PC-9 (cell line): ENCODE results near the gene MAP3K4. TPM values are rescaled to one million over a fixed set of nuclear protein-coding genes. Genes with fewer than 3 reads are reported as not detected.

Experiments used
- BruUV-seq: library from RNA; stranded (reverse); fragments of 400-500 nt; replicated peaks from 2 replicates; lab custom pipeline; 2021; lab: Mats Ljungman, UMichigan
- CTCF ChIA-PET: fragments of 300-600 bp; sonication (Branson Sonifier 250); formaldehyde crosslinking; loops from one replicate; lab custom pipeline; 2022; ENCODE audit warnings: antibody characterized with exemption; lab: Charles Lee
- POLR2A ChIA-PET: fragments of 300-600 bp; sonication (Branson Sonifier 250); formaldehyde crosslinking; loops from one replicate; lab custom pipeline; 2022; ENCODE audit warnings: antibody characterized with exemption; ENCODE audit not compliant: unreplicated experiment; lab: Charles Lee
- DNase-seq, 2 experiments: peaks; one replicate each; pipeline versions ENCODE4 v3.0.0 to v3.0.0-alpha.2; 2015 to 2022; ENCODE audit warnings: mixed read lengths in 1 of 2
- H2AFZ ChIP-seq: fragments of 200-600 bp; sonication (generic); 2 replicates; pipeline ENCODE4 v1.8.1; 2017; ENCODE audit warnings: antibody characterized with exemption
- H3F3A ChIP-seq: fragments of 200-600 bp; sonication (generic); 2 replicates; pipeline ENCODE4 v1.8.1; 2017; ENCODE audit warnings: antibody characterized with exemption, mild to moderate bottlenecking, low read depth; ENCODE audit not compliant: insufficient read depth
- H3K27ac ChIP-seq: fragments of 200-600 bp; sonication (generic); 2 replicates; pipeline ENCODE4 v1.6.1; 2016; ENCODE audit warnings: mixed run types
- H3K27me3 ChIP-seq: fragments of 200-600 bp; sonication (generic); 2 replicates; pipeline ENCODE4 v1.6.1; 2016; ENCODE audit warnings: low read depth, mixed run types; ENCODE audit not compliant: insufficient read depth
- H3K36me3 ChIP-seq: fragments of 200-600 bp; sonication (generic); 2 replicates; pipeline ENCODE4 v1.6.1; 2016; ENCODE audit warnings: low read depth, mixed run types
- H3K4me1 ChIP-seq: fragments of 200-600 bp; sonication (generic); replicated peaks from 2 replicates; pipeline ENCODE4 v1.6.1; 2016; ENCODE audit warnings: mixed run types; ENCODE audit not compliant: insufficient read depth
- H3K4me2 ChIP-seq: fragments of 200-600 bp; sonication (generic); 2 replicates; pipeline ENCODE4 v1.6.1; 2017; ENCODE audit warnings: mixed run types
- H3K4me3 ChIP-seq: fragments of 200-600 bp; sonication (generic); 2 replicates; pipeline ENCODE4 v1.6.1; 2016; ENCODE audit warnings: mixed run types
- H3K79me2 ChIP-seq: fragments of 200-600 bp; sonication (generic); 2 replicates; pipeline ENCODE4 v1.6.1; 2017; ENCODE audit warnings: low read depth, mixed run types
- H3K9me2 ChIP-seq: fragments of 200-600 bp; sonication (generic); 2 replicates; pipeline ENCODE4 v1.8.1; 2017; ENCODE audit warnings: mild to moderate bottlenecking; ENCODE audit not compliant: insufficient read depth
- H3K9me3 ChIP-seq: fragments of 200-600 bp; sonication (generic); 2 replicates; pipeline ENCODE4 v1.8.1; 2016; ENCODE audit warnings: low read depth; ENCODE audit not compliant: insufficient read depth
- H4K20me1 ChIP-seq: fragments of 200-600 bp; sonication (generic); 2 replicates; pipeline ENCODE4 v1.8.1; 2017; ENCODE audit not compliant: insufficient read depth
- CTCF ChIP-seq: fragments of 200-600 bp; sonication (generic); conservative IDR thresholded peaks from 2 replicates; pipeline ENCODE4 v1.6.1; 2017; ENCODE audit warnings: mixed run types, antibody characterized with exemption, mild to moderate bottlenecking, moderate library complexity
- EZH2 ChIP-seq: fragments of 200-600 bp; sonication (generic); IDR thresholded peaks from 2 replicates; pipeline ENCODE4 v1.8.0; 2017; ENCODE audit warnings: antibody characterized with exemption, low read depth
- intact Hi-C: fragments of 100-400 bp; cut with micrococcal nuclease; formaldehyde crosslinking; loops from one replicate; pipeline ENCODE4 v1.10.0; 2022; ENCODE audit not compliant: unreplicated experiment
- total RNA-seq: library from RNA; stranded (reverse); gene quantifications from 2 replicates; pipeline ENCODE4 v1.2.3, GENCODE V29; 2021

The MAP3K4 gene
- total RNA-seq, 1 experiment from 2014 or later, result 13.0 TPM

GRCh38 chr6:161053103-161053502 lies 61.5 kb downstream of the MAP3K4 start:
- Histone ChIP-seq H3K36me3 (no peaks in the 10 kb centered on the region), H3K27me3 (no peaks in the 10 kb centered on the region), H3K4me3 (no peak overlapping the region), H3K9me2 (no peaks in the 10 kb centered on the region), H2AFZ (no peak overlapping the region), H3F3A (no peaks in the 10 kb centered on the region), H3K79me2 (no peaks in the 10 kb centered on the region), H3K4me2 (no peak overlapping the region), H3K4me1 (no peaks in the 10 kb centered on the region), H3K9me3 (no peaks in the 10 kb centered on the region), H4K20me1 (no peaks in the 10 kb centered on the region), H3K27ac (no peak overlapping the region)
- intact Hi-C loops, result no loop called here
- no TSS peak for BruUV-seq
- POLR2A ChIA-PET, result no interaction called here
- CTCF ChIA-PET, result no interaction called here
- no peak for DNase-seq
- TF ChIP-seq CTCF (no peak), EZH2 (no peak)

GRCh38 chr6:161054876-161055275 lies 63.3 kb downstream of the MAP3K4 start:
- no peaks in the 10 kb centered on the region for H4K20me1 ChIP-seq
- TF ChIP-seq EZH2, result no peak
- no peak for TF ChIP-seq CTCF
- DNase-seq, result no peak
- no peaks in the 10 kb centered on the region for H3K9me3 ChIP-seq
- intact Hi-C loops, result no loop called here
- no TSS peak for BruUV-seq
- no peaks in the 10 kb centered on the region for H3K36me3 ChIP-seq
- POLR2A ChIA-PET, result no interaction called here
- H3K4me1 ChIP-seq, result no peaks in the 10 kb centered on the region
- H2AFZ ChIP-seq, result no peak overlapping the region
- H3K9me2 ChIP-seq, result no peaks in the 10 kb centered on the region
- H3K4me3 ChIP-seq, result no peak overlapping the region
- H3K27ac ChIP-seq, result no peak overlapping the region
- CTCF ChIA-PET, result no interaction called here
- H3K4me2 ChIP-seq, result no peak overlapping the region
- no peaks in the 10 kb centered on the region for H3K79me2 ChIP-seq
- H3F3A ChIP-seq, result no peaks in the 10 kb centered on the region
- no peaks in the 10 kb centered on the region for H3K27me3 ChIP-seq

- ChIA-PET CTCF (no interaction called here), POLR2A (no interaction called here)
- Histone ChIP-seq H3K4me3 (no peak overlapping the region), H3K36me3 (no peaks in the 10 kb centered on the region), H3K4me2 (no peak overlapping the region), H2AFZ (no peak overlapping the region), H3K27ac (no peak overlapping the region), H3K79me2 (no peaks in the 10 kb centered on the region), H3K9me3 (no peaks in the 10 kb centered on the region), H3K4me1 (no peaks in the 10 kb centered on the region), H3K27me3 (no peaks in the 10 kb centered on the region), H3F3A (no peaks in the 10 kb centered on the region), H3K9me2 (no peaks in the 10 kb centered on the region), H4K20me1 (no peaks in the 10 kb centered on the region)
- TF ChIP-seq EZH2, result no peak
- TF ChIP-seq CTCF, result no peak
- DNase-seq, result no peak
- intact Hi-C loops, result no loop called here
- no TSS peak for BruUV-seq
These were observed 64.9 kb downstream of the MAP3K4 start for GRCh38 chr6:161056451-161056850.
